Measurements from ENCODE around the gene DPP6.

DPP6 gene

DNA sequence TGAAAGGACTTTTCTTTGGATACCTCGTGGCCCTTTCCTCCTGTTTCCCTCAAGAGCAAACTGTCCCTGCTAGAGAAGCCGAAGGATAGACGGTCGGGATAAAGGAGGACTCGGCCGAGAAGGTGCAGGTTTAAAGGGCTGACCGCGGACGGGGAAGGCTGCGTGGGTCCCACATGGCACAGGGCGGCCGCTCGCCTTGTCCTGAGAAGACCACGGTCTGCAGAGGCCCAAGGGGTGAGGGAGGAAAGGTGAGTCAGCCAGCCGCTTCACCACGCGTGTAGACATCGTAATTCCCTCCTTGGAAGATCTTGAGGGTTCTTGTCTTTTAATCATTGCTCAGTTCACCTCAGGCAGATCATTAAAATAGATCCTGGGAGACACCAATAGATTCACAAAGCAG is 253.8 kb downstream of the DPP6 start:
- TF ChIP-seq YY1 (IDR thresholded peaks at IDR 0.05; ENCODE audit: low read depth) (no peak), CEBPB (IDR thresholded peaks at IDR 0.05) (no peak), EP300 (IDR thresholded peaks at IDR 0.05; ENCODE audit: borderline replicate concordance) (no peak), CREB1 (IDR thresholded peaks at IDR 0.05; ENCODE audit: low read depth) (no peak), TCF12 (IDR thresholded peaks at IDR 0.05; ENCODE audit: low read depth) (no peak), EGR1 (IDR thresholded peaks at IDR 0.05) (no peak), RAD21 (IDR thresholded peaks at IDR 0.05; ENCODE audit: low read depth) (no peak), FOXM1 (IDR thresholded peaks at IDR 0.05; ENCODE audit: borderline replicate concordance, low read depth) (no peak), ZBTB7A (IDR thresholded peaks at IDR 0.05; ENCODE audit: low read depth) (no peak), NFIC (IDR thresholded peaks at IDR 0.05) (no peak), TAF1 (IDR thresholded peaks at IDR 0.05; ENCODE audit: low read depth) (no peak), TEAD4 (IDR thresholded peaks at IDR 0.05) (no peak)
- TF ChIP-seq, protein P1, sequence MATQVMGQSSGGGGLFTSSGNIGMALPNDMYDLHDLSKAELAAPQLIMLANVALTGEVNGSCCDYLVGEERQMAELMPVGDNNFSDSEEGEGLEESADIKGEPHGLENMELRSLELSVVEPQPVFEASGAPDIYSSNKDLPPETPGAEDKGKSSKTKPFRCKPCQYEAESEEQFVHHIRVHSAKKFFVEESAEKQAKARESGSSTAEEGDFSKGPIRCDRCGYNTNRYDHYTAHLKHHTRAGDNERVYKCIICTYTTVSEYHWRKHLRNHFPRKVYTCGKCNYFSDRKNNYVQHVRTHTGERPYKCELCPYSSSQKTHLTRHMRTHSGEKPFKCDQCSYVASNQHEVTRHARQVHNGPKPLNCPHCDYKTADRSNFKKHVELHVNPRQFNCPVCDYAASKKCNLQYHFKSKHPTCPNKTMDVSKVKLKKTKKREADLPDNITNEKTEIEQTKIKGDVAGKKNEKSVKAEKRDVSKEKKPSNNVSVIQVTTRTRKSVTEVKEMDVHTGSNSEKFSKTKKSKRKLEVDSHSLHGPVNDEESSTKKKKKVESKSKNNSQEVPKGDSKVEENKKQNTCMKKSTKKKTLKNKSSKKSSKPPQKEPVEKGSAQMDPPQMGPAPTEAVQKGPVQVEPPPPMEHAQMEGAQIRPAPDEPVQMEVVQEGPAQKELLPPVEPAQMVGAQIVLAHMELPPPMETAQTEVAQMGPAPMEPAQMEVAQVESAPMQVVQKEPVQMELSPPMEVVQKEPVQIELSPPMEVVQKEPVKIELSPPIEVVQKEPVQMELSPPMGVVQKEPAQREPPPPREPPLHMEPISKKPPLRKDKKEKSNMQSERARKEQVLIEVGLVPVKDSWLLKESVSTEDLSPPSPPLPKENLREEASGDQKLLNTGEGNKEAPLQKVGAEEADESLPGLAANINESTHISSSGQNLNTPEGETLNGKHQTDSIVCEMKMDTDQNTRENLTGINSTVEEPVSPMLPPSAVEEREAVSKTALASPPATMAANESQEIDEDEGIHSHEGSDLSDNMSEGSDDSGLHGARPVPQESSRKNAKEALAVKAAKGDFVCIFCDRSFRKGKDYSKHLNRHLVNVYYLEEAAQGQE (IDR thresholded peaks at IDR 0.05; ENCODE audit: low read depth) = no peak
- TF ChIP-seq, protein P2, sequence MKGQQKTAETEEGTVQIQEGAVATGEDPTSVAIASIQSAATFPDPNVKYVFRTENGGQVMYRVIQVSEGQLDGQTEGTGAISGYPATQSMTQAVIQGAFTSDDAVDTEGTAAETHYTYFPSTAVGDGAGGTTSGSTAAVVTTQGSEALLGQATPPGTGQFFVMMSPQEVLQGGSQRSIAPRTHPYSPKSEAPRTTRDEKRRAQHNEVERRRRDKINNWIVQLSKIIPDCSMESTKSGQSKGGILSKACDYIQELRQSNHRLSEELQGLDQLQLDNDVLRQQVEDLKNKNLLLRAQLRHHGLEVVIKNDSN (IDR thresholded peaks at IDR 0.05) = no peak
- TF ChIP-seq, protein P3, sequence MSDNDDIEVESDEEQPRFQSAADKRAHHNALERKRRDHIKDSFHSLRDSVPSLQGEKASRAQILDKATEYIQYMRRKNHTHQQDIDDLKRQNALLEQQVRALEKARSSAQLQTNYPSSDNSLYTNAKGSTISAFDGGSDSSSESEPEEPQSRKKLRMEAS (IDR thresholded peaks at IDR 0.05) = no peak

DNA sequence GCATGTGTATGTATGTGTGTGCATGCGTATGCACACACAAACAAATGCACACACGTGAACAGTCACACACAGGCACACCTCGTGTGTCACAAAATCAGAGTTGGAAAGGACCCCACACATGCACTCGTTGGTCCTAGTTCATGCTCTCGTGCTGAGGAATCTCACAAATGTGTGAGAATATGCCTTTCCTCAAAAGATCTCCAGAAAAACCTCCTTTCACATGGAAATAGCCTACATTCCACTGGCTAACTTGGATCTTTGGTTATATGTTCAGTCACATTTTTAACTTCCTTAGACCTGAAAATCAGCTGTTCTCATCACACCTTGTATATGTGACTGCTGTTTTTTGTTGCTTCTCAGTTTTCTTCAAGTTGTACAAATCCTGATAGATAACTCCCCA is 256.7 kb downstream of the DPP6 start:
- TF ChIP-seq EGR1 (IDR thresholded peaks at IDR 0.05) = no peak
- TF ChIP-seq YY1 (IDR thresholded peaks at IDR 0.05; ENCODE audit: low read depth) = no peak
- no peak for TF ChIP-seq EP300 (IDR thresholded peaks at IDR 0.05; ENCODE audit: borderline replicate concordance)
- TF ChIP-seq, protein P2 (IDR thresholded peaks at IDR 0.05) = no peak
- TF ChIP-seq, protein P3 (IDR thresholded peaks at IDR 0.05) = no peak
- no peak for TF ChIP-seq ZBTB7A (IDR thresholded peaks at IDR 0.05; ENCODE audit: low read depth)
- no peak for TF ChIP-seq CEBPB (IDR thresholded peaks at IDR 0.05)
- TF ChIP-seq TAF1 (IDR thresholded peaks at IDR 0.05; ENCODE audit: low read depth) = no peak
- no peak for TF ChIP-seq TEAD4 (IDR thresholded peaks at IDR 0.05)

DNA sequence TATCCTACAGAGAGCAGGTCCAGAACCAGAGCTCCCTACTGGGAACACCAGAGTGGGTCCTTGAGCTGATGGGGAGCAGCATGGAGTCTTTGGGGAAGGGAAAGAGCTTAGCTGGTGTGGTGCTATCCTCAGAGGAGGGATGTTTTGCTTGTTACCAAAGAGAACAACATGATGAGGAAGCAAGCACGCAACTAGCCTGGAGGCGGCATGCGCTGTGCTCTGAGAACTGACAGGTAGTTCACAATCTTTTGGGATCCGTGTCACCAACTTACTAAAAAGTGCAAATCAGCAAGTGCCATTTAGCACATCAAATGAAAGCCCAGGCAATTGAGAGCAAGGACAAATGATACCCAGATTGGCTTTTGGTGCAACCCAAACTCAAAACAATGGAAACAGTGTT is 257.9 kb downstream of the DPP6 start:
- TF ChIP-seq ZBTB7A (IDR thresholded peaks at IDR 0.05; ENCODE audit: low read depth) = no peak
- TF ChIP-seq TEAD4 (IDR thresholded peaks at IDR 0.05) = no peak
- no peak for TF ChIP-seq TCF12 (IDR thresholded peaks at IDR 0.05; ENCODE audit: low read depth)
- TF ChIP-seq, protein P1 (IDR thresholded peaks at IDR 0.05; ENCODE audit: low read depth) = no peak
- TF ChIP-seq, protein P3 (IDR thresholded peaks at IDR 0.05) = no peak
- no peak for TF ChIP-seq EP300 (IDR thresholded peaks at IDR 0.05; ENCODE audit: borderline replicate concordance)
- TF ChIP-seq FOXM1 (IDR thresholded peaks at IDR 0.05; ENCODE audit: borderline replicate concordance, low read depth) = no peak
- TF ChIP-seq CREB1 (IDR thresholded peaks at IDR 0.05; ENCODE audit: low read depth) = no peak
- TF ChIP-seq TAF1 (IDR thresholded peaks at IDR 0.05; ENCODE audit: low read depth) = no peak
- TF ChIP-seq, protein P2 (IDR thresholded peaks at IDR 0.05) = no peak
- TF ChIP-seq NFIC (IDR thresholded peaks at IDR 0.05) = no peak

DNA sequence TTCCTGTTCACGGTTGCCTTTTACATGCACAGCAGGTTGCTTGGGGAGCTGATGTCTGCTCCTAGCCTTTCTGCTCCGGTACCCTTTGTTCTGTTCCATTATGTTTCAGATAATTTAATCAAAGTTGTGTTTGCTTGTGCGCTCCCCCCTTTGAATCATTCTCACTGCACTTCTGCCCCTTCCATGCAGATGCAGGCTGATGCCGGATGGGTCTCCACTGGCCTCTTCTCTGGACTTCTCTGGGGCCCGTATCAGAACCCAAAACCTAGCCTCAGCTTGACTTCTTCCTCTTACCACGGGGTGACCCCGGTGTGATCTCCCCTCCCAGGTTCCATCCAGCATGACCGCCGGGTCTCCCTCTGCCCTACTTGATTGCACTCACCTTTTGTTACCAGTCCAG is 272.0 kb downstream of the DPP6 start:
- TF ChIP-seq ZBTB7A (IDR thresholded peaks at IDR 0.05; ENCODE audit: low read depth) (no peak), EP300 (IDR thresholded peaks at IDR 0.05; ENCODE audit: borderline replicate concordance) (no peak), CEBPB (IDR thresholded peaks at IDR 0.05) (no peak), TEAD4 (IDR thresholded peaks at IDR 0.05) (no peak)
- TF ChIP-seq, protein P2 (IDR thresholded peaks at IDR 0.05) = no peak

DNA sequence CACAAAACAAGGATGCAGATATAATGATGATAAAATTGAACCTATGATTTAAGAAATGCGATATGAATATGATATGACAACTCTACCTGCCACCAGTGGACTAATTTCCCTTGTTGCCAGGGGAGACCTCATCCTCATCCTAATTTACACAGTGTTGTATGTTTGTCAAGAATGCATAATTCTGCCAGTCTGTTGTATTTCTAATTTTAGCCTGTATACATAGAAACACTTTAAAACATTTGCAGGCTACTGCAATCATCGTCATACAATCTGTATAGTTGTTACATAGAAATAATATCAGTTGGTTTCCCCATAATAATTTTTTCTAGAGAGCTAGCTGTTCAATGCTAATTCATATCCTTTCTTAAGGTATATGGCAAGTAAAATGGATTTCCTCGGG is 274.2 kb downstream of the DPP6 start:
- TF ChIP-seq TEAD4 (IDR thresholded peaks at IDR 0.05) (no peak), EP300 (IDR thresholded peaks at IDR 0.05; ENCODE audit: borderline replicate concordance) (no peak), TCF12 (IDR thresholded peaks at IDR 0.05; ENCODE audit: low read depth) (no peak), NFIC (IDR thresholded peaks at IDR 0.05) (no peak), YY1 (IDR thresholded peaks at IDR 0.05; ENCODE audit: low read depth) (no peak), TAF1 (IDR thresholded peaks at IDR 0.05; ENCODE audit: low read depth) (no peak), CEBPB (IDR thresholded peaks at IDR 0.05) (no peak), ZBTB7A (IDR thresholded peaks at IDR 0.05; ENCODE audit: low read depth) (no peak), RAD21 (IDR thresholded peaks at IDR 0.05; ENCODE audit: low read depth) (no peak)
- TF ChIP-seq, protein P3 (IDR thresholded peaks at IDR 0.05) = no peak
- TF ChIP-seq, protein P1 (IDR thresholded peaks at IDR 0.05; ENCODE audit: low read depth) = no peak

All from Ishikawa (cell line).